ENCODE data around the gene PSMG3.

The PSMG3 gene

GRCh38 chr7:1578513-1578912 lies 8.7 kb upstream of the PSMG3 start:
- H3K4me3 ChIP-seq (ENCODE audit: low read depth, low read length), result no peak overlapping the region
- TF ChIP-seq CTCF (IDR thresholded peaks at IDR 0.05; ENCODE audit: low read depth, low read length), result no peak

- no peak for TF ChIP-seq CTCF (IDR thresholded peaks at IDR 0.05; ENCODE audit: low read depth, low read length)
- H3K4me3 ChIP-seq (ENCODE audit: low read depth, low read length), result no peak overlapping the region
Measured at GRCh38 chr7:1576521-1577253, 6.9 kb upstream of the PSMG3 start.

GRCh38 chr7:1575809-1576208 lies 6.0 kb upstream of the PSMG3 start:
- no peak for TF ChIP-seq CTCF (IDR thresholded peaks at IDR 0.05; ENCODE audit: low read depth, low read length)
- no peak overlapping the region for H3K4me3 ChIP-seq (ENCODE audit: low read depth, low read length)

GRCh38 chr7:1572111-1572822 lies 2.4 kb upstream of the PSMG3 start:
- no peak for TF ChIP-seq CTCF (IDR thresholded peaks at IDR 0.05; ENCODE audit: low read depth, low read length)
- no peak overlapping the region for H3K4me3 ChIP-seq (ENCODE audit: low read depth, low read length)

GRCh38 chr7:1569440-1569832 lies 396 bp downstream of the PSMG3 start:
- H3K4me3 ChIP-seq (ENCODE audit: low read depth, low read length), result peak overlapping the region; percentile 85
- no peak for TF ChIP-seq CTCF (IDR thresholded peaks at IDR 0.05; ENCODE audit: low read depth, low read length)

- H3K4me3 ChIP-seq (ENCODE audit: low read depth, low read length), result peak overlapping the region; percentile 85
Measured at GRCh38 chr7:1569016-1569415, 816 bp downstream of the PSMG3 start.

More at GRCh38 chr7:1569016-1569415, 816 bp downstream of the PSMG3 start:
- no peak for TF ChIP-seq CTCF (IDR thresholded peaks at IDR 0.05; ENCODE audit: low read depth, low read length)

Measured in WI38 (cell line).